ENCODE data around the gene DRAP1. TPM values are rescaled to one million over a fixed set of nuclear protein-coding genes. Genes with fewer than 3 reads are reported as not detected.
A peak's percentile ranks its signal among the peaks of the same experiment; 100 is the strongest.

The DRAP1 gene
- total and polyA plus RNA-seq, 2 experiments from 2014 or later: 257 to 288 TPM

- TF ChIP-seq CTCF (IDR thresholded peaks at IDR 0.05; ENCODE audit: low read depth, low read length): no peak
- Histone ChIP-seq H3K4me1 (ENCODE audit: low read depth) (no peaks in the 10 kb centered on the region), H3K27me3 (peaks cover 49% of the 10 kb centered on the region), H3K4me3 (no peak overlapping the region), H3K36me3 (no peaks in the 10 kb centered on the region), H3K27ac (no peak overlapping the region), H3K9me3 (ENCODE audit: low read depth) (no peaks in the 10 kb centered on the region)
- DNase-seq (ENCODE audit: low read depth in 1 of 2, low spot score in 1 of 2): no peak
Measured at GRCh38 chr11:65907878-65908277, 11.3 kb upstream of the DRAP1 start.

- DNase-seq (ENCODE audit: low read depth in 1 of 2, low spot score in 1 of 2): peak; percentile 51 to 82
Measured at GRCh38 chr11:65911682-65912568, 7.3 kb upstream of the DRAP1 start.

GRCh38 chr11:65912845-65913244 lies 6.4 kb upstream of the DRAP1 start:
- no peaks in the 10 kb centered on the region for H3K9me3 ChIP-seq (ENCODE audit: low read depth)
- no peak overlapping the region for H3K27ac ChIP-seq
- H3K4me1 ChIP-seq (ENCODE audit: low read depth): no peaks in the 10 kb centered on the region
- TF ChIP-seq CTCF (IDR thresholded peaks at IDR 0.05; ENCODE audit: low read depth, low read length): no peak
- H3K4me3 ChIP-seq: no peak overlapping the region
- H3K27me3 ChIP-seq: peaks cover 13% of the 10 kb centered on the region
- DNase-seq (ENCODE audit: low read depth in 1 of 2, low spot score in 1 of 2): no peak
- H3K36me3 ChIP-seq: no peaks in the 10 kb centered on the region

More at GRCh38 chr11:65911682-65912568, 7.3 kb upstream of the DRAP1 start:
- no peaks in the 10 kb centered on the region for H3K4me1 ChIP-seq (ENCODE audit: low read depth)
- H3K27ac ChIP-seq: no peak overlapping the region
- TF ChIP-seq CTCF (IDR thresholded peaks at IDR 0.05; ENCODE audit: low read depth, low read length): peak; percentile 34
- H3K27me3 ChIP-seq: peaks cover 20% of the 10 kb centered on the region
- no peaks in the 10 kb centered on the region for H3K9me3 ChIP-seq (ENCODE audit: low read depth)
- no peaks in the 10 kb centered on the region for H3K36me3 ChIP-seq
- H3K4me3 ChIP-seq: no peak overlapping the region

GRCh38 chr11:65915101-65915820 lies 4.0 kb upstream of the DRAP1 start:
- Histone ChIP-seq H3K4me3 (no peak overlapping the region), H3K27ac (peak overlapping the region; percentile 10), H3K36me3 (no peaks in the 10 kb centered on the region), H3K9me3 (ENCODE audit: low read depth) (no peaks in the 10 kb centered on the region), H3K4me1 (ENCODE audit: low read depth) (peaks cover 4% of the 10 kb centered on the region), H3K27me3 (no peaks in the 10 kb centered on the region)
- TF ChIP-seq CTCF (IDR thresholded peaks at IDR 0.05; ENCODE audit: low read depth, low read length): no peak
- no peak for DNase-seq (ENCODE audit: low read depth in 1 of 2, low spot score in 1 of 2)

GRCh38 chr11:65915821-65916251 lies 3.4 kb upstream of the DRAP1 start:
- peaks cover 4% of the 10 kb centered on the region for H3K4me1 ChIP-seq (ENCODE audit: low read depth)
- no peaks in the 10 kb centered on the region for H3K36me3 ChIP-seq
- DNase-seq (ENCODE audit: low read depth in 1 of 2, low spot score in 1 of 2): peak in 1 of 2 donors; percentile 96
- peak overlapping the region; percentile 10 for H3K27ac ChIP-seq
- no peak for TF ChIP-seq CTCF (IDR thresholded peaks at IDR 0.05; ENCODE audit: low read depth, low read length)
- H3K9me3 ChIP-seq (ENCODE audit: low read depth): no peaks in the 10 kb centered on the region
- no peak overlapping the region for H3K4me3 ChIP-seq
- H3K27me3 ChIP-seq: no peaks in the 10 kb centered on the region

Measured in cardiac muscle cell (in vitro differentiated cells and primary cell).